Gastrocnemius medialis (tissue), 4 donors: Measurements from ENCODE around the gene METTL21A.

Experiments
- POLR2A ChIP-seq, 2 donors: fragments of 450-650 bp; IDR thresholded peaks; one replicate each; pipeline ENCODE4 v1.6.1; 2017; ENCODE audit warnings: antibody characterized with exemption in 2 of 2, mild to moderate bottlenecking in 2 of 2, moderate library complexity in 2 of 2
- TF ChIP-seq, protein P1 (sequence below), 5 experiments: fragments of 450-650 bp in 3 of 5; fragments of 200-600 bp in 2 of 5; sonication (generic) in 2 of 5; IDR thresholded peaks in 4 of 5; conservative IDR thresholded peaks in 1 of 5; 1 replicate in 4 of 5; 2 replicates in 1 of 5; pipeline ENCODE4 v1.5.1; 2016 to 2019; ENCODE audit warnings: antibody characterized with exemption in 5 of 5, mild to moderate bottlenecking in 3 of 5, moderate library complexity in 3 of 5

DNA sequence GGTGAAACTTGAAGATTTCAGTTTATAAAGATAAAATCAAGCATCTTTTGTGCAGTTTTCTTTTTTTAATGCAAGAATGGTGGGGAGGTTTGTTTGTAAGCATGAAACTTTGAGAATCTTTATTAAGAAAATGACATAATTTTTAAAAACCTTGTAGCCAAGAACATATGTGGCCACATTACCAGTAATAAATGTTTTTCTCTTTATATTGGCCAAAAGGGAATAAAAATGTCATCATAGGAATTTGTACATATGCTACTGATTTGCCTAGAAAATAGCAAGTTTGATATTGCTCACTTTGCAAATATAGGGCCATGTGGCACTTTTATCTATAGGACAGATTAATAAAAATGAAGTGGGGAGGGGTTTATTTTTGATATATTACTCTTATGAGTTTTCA lies 25.6 kb downstream of the METTL21A start:
- no peak for TF ChIP-seq POLR2A (IDR thresholded peaks at IDR 0.05)
- TF ChIP-seq, protein P1, sequence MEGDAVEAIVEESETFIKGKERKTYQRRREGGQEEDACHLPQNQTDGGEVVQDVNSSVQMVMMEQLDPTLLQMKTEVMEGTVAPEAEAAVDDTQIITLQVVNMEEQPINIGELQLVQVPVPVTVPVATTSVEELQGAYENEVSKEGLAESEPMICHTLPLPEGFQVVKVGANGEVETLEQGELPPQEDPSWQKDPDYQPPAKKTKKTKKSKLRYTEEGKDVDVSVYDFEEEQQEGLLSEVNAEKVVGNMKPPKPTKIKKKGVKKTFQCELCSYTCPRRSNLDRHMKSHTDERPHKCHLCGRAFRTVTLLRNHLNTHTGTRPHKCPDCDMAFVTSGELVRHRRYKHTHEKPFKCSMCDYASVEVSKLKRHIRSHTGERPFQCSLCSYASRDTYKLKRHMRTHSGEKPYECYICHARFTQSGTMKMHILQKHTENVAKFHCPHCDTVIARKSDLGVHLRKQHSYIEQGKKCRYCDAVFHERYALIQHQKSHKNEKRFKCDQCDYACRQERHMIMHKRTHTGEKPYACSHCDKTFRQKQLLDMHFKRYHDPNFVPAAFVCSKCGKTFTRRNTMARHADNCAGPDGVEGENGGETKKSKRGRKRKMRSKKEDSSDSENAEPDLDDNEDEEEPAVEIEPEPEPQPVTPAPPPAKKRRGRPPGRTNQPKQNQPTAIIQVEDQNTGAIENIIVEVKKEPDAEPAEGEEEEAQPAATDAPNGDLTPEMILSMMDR (IDR thresholded peaks at IDR 0.05 in 4 of 5, conservative IDR thresholded peaks at IDR 0.05 in 1 of 5), result no peak
